IPS DF 6.9 (cell line): ENCODE data around the gene HPCAL1.

Experiments
- DNase-seq: peaks from one replicate; pipeline ENCODE4 v3.0.0-alpha.2; 2013; ENCODE audit warnings: low read depth, low spot score
- H3K27ac ChIP-seq: one replicate; pipeline ENCODE4 v1.5.1; 2013; ENCODE audit warnings: low read length, control low read depth
- H3K27me3 ChIP-seq: 2 replicates; pipeline ENCODE4 v1.6.1; 2013; ENCODE audit warnings: mild to moderate bottlenecking, low read length; ENCODE audit not compliant: control insufficient read depth, insufficient read depth
- H3K36me3 ChIP-seq: 2 replicates; pipeline ENCODE4 v1.6.1; 2013; ENCODE audit warnings: low read length; ENCODE audit not compliant: control insufficient read depth, insufficient read depth
- H3K4me1 ChIP-seq: 2 replicates; pipeline ENCODE4 v1.6.1; 2013; ENCODE audit warnings: low read length; ENCODE audit not compliant: control insufficient read depth, insufficient read depth
- H3K4me3 ChIP-seq: 2 replicates; pipeline ENCODE4 v1.5.1; 2013; ENCODE audit warnings: mild to moderate bottlenecking, low read length
- H3K9me3 ChIP-seq: 2 replicates; pipeline ENCODE4 v1.6.1; 2013; ENCODE audit warnings: low read length, inconsistent platforms; ENCODE audit not compliant: control insufficient read depth, insufficient read depth
- WGBS: extraction: QIAGEN DNeasy Blood & Tissue Kit; methylation state at CpG from one replicate; pipeline ENCODE4 v1.1.7; 2013; ENCODE audit warnings: mixed read lengths, missing lambda C conversion rate; ENCODE audit not compliant: insufficient read length, insufficient coverage; 5-methylcytosine and 5-hydroxymethylcytosine counted together

Gene HPCAL1

DNA sequence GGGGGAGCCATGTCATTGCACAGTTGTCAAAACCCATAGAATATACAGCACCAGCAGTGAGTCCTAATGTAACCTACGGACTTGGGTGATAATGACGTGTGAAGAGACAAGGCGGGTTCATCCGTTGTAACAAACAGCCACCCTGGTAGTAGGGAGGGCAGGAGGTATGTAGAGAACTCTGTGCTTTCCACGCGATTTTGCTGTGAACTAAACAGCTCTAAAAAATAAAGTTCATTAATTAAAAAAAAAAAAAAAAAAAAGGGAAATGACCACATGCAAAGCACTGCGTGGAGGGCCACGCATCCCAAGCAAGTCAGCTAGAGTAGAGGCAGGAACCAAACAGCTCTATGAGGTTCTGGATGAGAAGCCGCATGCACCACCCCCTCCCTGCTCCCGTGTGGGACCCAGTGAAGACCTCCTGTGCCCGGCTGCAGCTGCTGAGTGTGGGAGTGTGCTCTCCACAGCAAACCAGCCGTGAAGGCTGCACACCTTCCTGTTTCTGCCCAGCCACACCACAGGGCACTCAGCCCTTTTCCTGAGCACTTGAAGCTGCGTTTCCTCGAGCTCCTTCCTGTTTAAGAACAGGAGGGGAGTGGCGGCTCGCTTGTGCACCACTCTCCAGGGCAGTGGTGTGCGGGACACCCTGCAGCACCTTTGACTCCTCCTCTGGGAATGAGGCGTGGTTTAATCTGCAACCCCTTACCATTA is 79.8 kb downstream of the HPCAL1 start:
- H3K36me3 ChIP-seq, result no peaks in the 10 kb centered on the region
- H3K4me3 ChIP-seq, result no peak overlapping the region
- DNase-seq, result no peak
- H3K27me3 ChIP-seq, result no peaks in the 10 kb centered on the region
- WGBS, result no CpG with 5 or more reads among the region's 18 CpGs
- H3K27ac ChIP-seq, result no peak overlapping the region
- H3K9me3 ChIP-seq, result no peaks in the 10 kb centered on the region
- H3K4me1 ChIP-seq, result peaks cover 8% of the 10 kb centered on the region

GRCh38 chr2:10383960-10384734 is 81.4 kb downstream of the HPCAL1 start:
- peaks cover 8% of the 10 kb centered on the region for H3K4me1 ChIP-seq
- no peak overlapping the region for H3K27ac ChIP-seq
- no CpG with 5 or more reads among the region's 8 CpGs for WGBS
- H3K9me3 ChIP-seq, result no peaks in the 10 kb centered on the region
- no peak overlapping the region for H3K4me3 ChIP-seq
- H3K36me3 ChIP-seq, result no peaks in the 10 kb centered on the region
- no peak for DNase-seq
- no peaks in the 10 kb centered on the region for H3K27me3 ChIP-seq

DNA sequence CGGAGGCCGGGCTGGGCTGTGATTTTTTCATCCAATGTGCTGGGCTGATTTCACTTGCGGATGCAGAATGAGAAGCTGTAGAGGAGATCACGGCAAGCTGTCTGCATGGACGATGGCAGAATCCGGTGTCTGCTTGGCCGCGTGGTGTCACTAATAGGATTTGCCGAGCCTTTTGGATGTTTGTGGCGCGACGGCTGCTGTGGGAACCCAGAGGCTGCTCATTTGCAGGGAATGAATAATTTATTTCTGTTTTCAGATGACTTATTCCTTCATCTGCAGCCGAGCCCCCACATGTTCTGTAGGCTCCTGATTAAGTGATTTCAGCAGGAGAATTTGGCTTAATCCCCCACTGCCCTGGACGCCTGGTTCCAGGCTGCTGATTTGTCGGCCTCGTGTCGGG is 82.8 kb downstream of the HPCAL1 start:
- no peaks in the 10 kb centered on the region for H3K9me3 ChIP-seq
- no peak overlapping the region for H3K27ac ChIP-seq
- H3K36me3 ChIP-seq, result no peaks in the 10 kb centered on the region
- peaks cover 8% of the 10 kb centered on the region for H3K4me1 ChIP-seq
- WGBS, result no CpG with 5 or more reads among the region's 17 CpGs
- H3K4me3 ChIP-seq, result no peak overlapping the region
- DNase-seq, result no peak
- H3K27me3 ChIP-seq, result no peaks in the 10 kb centered on the region

DNA sequence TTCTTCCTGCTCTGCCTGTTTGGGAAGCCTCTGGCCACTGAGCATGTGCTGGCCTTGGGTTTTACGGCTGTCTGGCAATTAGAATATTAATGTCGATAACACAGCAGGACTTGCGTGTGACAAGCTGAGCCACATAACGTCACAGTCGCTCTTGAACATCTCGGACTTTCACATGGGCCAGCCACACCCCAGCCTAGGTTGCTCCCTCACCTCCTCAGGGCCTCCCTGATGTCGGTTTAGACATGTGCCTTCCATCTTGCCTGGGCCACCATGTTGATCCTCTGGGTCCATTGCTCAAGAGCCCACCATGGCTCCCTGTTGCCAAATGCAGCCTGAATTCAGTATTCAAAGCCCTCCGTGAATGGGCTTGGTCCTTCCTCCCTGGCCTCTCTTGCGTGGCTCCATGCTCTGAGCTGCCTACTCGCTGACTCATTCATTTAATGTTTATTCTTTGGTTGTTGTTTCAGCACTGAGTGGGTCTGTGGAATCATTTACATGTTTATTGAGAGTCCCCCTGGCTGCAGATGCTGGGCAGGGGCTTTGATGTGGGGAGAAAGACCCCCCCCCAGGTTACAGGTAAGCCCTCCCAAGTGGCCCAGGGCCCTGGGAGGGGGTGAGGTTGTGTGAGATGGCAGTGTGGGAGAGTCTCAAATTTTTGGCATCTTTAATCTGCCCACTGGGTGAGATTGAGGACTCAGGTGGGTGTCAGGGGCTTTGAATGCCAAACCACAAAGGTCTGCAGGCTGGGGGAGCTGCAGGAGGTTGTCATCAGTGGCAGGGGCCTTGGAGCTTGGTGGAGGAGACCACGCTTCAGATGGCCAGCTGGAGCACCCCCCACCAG is 83.4 kb downstream of the HPCAL1 start:
- Histone ChIP-seq H3K4me3 (no peak overlapping the region), H3K27me3 (no peaks in the 10 kb centered on the region), H3K9me3 (no peaks in the 10 kb centered on the region), H3K4me1 (peaks cover 8% of the 10 kb centered on the region), H3K36me3 (no peaks in the 10 kb centered on the region), H3K27ac (no peak overlapping the region)
- WGBS, result no CpG with 5 or more reads among the region's 11 CpGs
- no peak for DNase-seq

DNA sequence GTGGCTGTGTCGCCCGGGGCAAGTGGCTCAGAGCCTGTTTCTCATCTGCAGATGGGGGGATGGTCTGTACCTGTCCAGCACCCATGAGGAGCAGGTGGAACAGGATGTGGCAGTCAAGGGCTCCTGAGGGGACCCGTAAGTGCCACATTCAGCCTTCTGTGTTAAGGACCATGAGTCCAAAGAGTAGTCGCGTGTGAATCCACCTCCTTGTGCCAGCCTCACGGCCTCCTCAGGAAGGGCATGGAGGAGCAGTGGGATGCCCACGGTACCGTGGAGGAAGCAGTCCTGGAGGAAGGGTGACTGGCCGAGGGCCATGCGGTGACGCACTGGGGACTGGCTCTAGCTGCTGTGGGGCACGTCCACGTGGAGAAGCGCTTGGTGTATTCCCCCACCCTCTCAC is 84.3 kb downstream of the HPCAL1 start:
- no peak for DNase-seq
- no CpG with 5 or more reads among the region's 14 CpGs for WGBS
- Histone ChIP-seq H3K4me1 (peaks cover 5% of the 10 kb centered on the region), H3K36me3 (no peaks in the 10 kb centered on the region), H3K27ac (no peak overlapping the region), H3K9me3 (no peaks in the 10 kb centered on the region), H3K4me3 (no peak overlapping the region; the same call in 1 of the 2 replicates), H3K27me3 (no peaks in the 10 kb centered on the region)

- Histone ChIP-seq H3K4me1 (peaks cover 4% of the 10 kb centered on the region), H3K4me3 (no peak overlapping the region), H3K27ac (no peak overlapping the region), H3K27me3 (no peaks in the 10 kb centered on the region), H3K9me3 (no peaks in the 10 kb centered on the region), H3K36me3 (no peaks in the 10 kb centered on the region)
- DNase-seq, result no peak
- WGBS, result no CpG with 5 or more reads among the region's 12 CpGs
Measured at GRCh38 chr2:10388954-10389560, 86.4 kb downstream of the HPCAL1 start.

DNA sequence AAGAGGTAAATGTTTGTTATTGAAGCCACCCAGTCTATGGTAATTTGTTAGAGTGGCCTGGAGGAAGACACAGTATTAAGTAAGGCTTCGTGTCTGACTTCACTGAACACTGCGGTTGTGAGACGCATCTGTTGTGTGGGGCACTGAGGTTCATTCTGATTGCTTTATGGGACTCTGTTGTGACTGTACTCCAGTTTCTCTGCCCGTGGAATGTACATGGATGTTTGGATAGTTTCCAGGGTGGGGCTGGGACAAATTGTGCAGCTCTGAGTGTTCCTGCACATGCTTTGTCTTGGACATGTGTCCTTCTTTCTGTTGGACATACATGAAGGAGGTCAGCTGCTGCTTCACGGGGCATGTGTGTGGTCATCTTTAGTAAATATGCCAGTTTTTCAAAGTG is 86.9 kb downstream of the HPCAL1 start:
- Histone ChIP-seq H3K27ac (no peak overlapping the region), H3K4me3 (no peak overlapping the region), H3K27me3 (no peaks in the 10 kb centered on the region), H3K4me1 (peaks cover 4% of the 10 kb centered on the region), H3K9me3 (no peaks in the 10 kb centered on the region), H3K36me3 (no peaks in the 10 kb centered on the region)
- WGBS, result no CpG with 5 or more reads among the region's 5 CpGs
- no peak for DNase-seq

DNA sequence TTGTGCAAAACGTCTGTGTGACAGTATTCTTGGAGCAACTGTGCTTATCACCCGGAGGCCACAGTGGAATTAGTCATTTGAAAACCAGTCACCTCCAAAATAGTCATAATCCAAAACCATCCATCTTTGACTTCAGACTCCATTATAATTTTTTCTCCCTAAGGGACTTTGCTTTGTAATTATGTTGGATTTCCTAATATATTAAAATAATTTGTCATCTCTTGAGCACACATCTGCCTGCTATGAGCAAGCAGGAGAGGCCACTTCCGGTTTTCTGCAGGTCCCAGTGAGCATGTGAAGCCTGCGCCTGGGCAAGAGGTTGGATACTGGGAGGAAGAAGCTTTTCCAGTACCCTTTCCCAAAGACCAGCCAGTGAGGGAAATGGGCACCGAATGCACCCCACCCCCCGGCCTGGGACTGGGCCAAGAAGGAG is 87.7 kb downstream of the HPCAL1 start:
- no peak overlapping the region for H3K4me3 ChIP-seq
- H3K27ac ChIP-seq, result no peak overlapping the region
- no peaks in the 10 kb centered on the region for H3K27me3 ChIP-seq
- WGBS, result no CpG with 5 or more reads among the region's 6 CpGs
- peaks cover 4% of the 10 kb centered on the region for H3K4me1 ChIP-seq
- H3K36me3 ChIP-seq, result no peaks in the 10 kb centered on the region
- H3K9me3 ChIP-seq, result no peaks in the 10 kb centered on the region
- DNase-seq, result no peak

GRCh38 chr2:10392100-10392499 is 89.4 kb downstream of the HPCAL1 start:
- H3K27me3 ChIP-seq, result no peaks in the 10 kb centered on the region
- peaks cover 7% of the 10 kb centered on the region for H3K4me1 ChIP-seq
- no peak overlapping the region for H3K4me3 ChIP-seq
- H3K9me3 ChIP-seq, result no peaks in the 10 kb centered on the region
- no peak overlapping the region for H3K27ac ChIP-seq
- H3K36me3 ChIP-seq, result no peaks in the 10 kb centered on the region
- WGBS, result no CpG with 5 or more reads among the region's 5 CpGs
- no peak for DNase-seq

DNA sequence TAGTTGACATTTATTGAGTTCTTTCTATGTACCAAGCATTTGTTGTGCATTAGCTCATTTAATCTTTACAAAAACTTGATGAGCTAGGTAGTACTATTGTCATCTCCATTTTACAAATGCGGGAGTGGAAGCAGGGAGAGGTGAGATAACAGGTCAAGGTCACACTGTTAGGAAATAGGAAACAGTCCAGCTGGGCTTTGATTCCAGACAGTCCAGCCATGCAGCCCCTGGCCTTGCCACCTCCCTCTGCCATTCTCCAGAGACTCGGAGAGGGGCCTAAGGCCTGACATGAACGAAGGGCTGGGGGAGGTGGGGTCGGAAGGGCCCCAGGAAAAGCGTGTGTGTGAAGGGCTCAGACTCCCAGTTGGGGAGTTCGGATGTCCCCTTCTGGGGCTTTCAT is 89.8 kb downstream of the HPCAL1 start:
- Histone ChIP-seq H3K27ac (no peak overlapping the region), H3K4me1 (peaks cover 7% of the 10 kb centered on the region), H3K36me3 (no peaks in the 10 kb centered on the region), H3K4me3 (no peak overlapping the region), H3K27me3 (no peaks in the 10 kb centered on the region), H3K9me3 (no peaks in the 10 kb centered on the region)
- DNase-seq, result no peak
- WGBS, result no CpG with 5 or more reads among the region's 6 CpGs
